Endothelial cell of hepatic sinusoid (primary cell): ENCODE data around the gene FAM83C.

Experiments used
- in situ Hi-C: cut with HindIII; loops from 2 replicates; pipeline ENCODE4 v1.10.0; 2017; ENCODE audit warnings: low sequenced_read_pairs

Gene FAM83C

DNA sequence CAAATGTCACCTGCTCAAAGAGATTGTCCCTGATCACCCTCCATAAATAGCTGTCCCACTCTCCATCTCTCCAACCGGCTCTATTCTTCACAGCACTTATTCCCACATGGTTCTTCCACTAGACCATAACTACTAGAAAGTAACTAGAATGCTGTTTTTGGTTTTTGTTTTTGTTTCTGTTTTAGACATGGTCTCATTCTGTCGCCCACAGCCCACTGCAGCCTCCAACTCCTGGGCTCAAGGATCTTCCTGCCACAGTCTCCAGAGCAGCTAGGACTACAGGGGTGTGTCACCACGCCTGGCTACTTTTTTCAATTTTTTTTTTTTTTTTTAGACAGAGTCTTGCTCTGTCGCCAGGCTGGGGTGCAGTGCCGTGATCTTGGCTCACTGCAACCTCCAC is 53.5 kb downstream of the FAM83C start:
- in situ Hi-C loops, result no loop called here

DNA sequence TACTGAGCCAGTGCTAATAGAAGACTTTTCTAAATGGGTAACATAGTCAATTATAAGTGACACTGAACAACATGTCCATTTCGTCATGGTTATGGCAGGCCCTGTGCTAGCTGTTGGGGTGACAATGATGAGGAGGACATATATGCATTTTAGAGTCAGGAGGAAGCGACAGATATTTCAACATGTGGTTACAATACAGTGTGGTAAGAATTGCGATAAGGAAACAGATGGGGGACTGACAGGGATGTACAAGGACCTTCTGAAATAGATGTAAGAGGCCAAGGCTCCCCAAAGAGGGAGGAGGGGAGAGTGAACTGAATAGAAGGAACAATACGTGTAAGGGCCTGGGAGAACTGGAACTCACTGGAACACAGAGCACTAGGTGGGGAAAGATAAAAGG is 54.1 kb downstream of the FAM83C start:
- in situ Hi-C loops, result no loop called here

DNA sequence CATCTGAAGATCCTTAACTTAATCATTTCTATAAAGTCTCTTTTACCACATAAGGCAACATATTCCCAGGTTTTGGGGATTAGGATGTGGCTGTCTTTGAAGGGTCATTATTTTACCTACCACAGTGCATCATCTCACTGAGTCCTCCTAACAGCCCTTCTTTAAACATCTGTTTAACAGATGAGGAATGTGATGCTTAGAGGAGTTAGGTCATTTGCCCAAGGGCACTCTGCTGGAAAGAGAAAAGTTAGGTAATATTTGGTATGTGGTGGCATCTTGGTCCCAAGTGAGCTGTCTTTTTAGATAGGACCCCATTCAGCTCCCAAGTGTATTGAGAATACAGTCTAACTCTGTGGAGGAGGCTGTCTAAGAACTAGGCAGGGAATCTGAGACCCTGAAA is 54.7 kb downstream of the FAM83C start:
- in situ Hi-C loops, result no loop called here

DNA sequence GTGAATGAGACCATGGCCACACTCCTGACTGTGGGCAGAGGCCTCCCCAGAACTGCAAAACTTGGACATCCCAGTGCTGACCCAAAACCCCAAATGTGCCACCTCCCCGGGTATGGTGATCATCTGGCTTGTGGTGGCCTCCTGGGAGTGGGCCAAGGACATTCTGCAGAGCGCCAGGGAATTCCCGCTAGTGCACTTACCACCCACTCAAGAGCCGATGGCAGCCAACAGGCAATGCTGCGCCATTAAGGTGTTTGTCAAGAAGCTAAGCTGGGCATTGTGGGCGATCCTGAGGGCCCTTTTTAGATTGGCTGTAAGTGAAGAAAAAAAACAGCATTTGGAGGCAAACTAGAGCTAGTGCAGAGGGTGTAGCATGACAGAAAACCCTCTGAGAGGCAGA is 56.3 kb downstream of the FAM83C start:
- in situ Hi-C loops, result no loop called here
